Measurements from ENCODE around the gene HIKESHI.

DNA sequence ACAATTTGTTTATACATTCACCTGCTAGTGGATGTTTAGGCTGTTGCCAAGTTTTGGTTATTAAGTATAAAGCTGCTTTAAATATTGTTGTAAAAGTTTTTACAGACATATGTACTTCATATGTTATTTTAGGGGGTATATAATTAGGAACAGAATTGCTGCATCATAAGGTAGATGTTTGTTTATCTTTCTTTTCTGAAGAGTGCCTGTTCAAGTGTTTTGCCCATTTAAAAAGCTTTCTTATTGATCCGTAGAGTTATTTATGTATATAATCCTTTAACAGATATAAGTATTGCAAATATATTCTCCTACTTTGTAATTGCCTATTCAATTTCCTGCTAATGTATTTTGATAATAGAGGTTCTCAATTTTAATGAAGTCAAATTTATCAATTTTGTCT is 61.4 kb downstream of the HIKESHI start:
- TF ChIP-seq POLR2A (IDR thresholded peaks at IDR 0.05): no peak
- TF ChIP-seq, protein P1, sequence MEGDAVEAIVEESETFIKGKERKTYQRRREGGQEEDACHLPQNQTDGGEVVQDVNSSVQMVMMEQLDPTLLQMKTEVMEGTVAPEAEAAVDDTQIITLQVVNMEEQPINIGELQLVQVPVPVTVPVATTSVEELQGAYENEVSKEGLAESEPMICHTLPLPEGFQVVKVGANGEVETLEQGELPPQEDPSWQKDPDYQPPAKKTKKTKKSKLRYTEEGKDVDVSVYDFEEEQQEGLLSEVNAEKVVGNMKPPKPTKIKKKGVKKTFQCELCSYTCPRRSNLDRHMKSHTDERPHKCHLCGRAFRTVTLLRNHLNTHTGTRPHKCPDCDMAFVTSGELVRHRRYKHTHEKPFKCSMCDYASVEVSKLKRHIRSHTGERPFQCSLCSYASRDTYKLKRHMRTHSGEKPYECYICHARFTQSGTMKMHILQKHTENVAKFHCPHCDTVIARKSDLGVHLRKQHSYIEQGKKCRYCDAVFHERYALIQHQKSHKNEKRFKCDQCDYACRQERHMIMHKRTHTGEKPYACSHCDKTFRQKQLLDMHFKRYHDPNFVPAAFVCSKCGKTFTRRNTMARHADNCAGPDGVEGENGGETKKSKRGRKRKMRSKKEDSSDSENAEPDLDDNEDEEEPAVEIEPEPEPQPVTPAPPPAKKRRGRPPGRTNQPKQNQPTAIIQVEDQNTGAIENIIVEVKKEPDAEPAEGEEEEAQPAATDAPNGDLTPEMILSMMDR (IDR thresholded peaks at IDR 0.05): no peak
